Vagina (tissue), 2 donors: ENCODE measurements around the gene SUGCT. TPM values are rescaled to one million over a fixed set of nuclear protein-coding genes. Genes with fewer than 3 reads are reported as not detected.
"Not testable (repeated sequence)": the region's sequence is repeated elsewhere in the genome, so short reads cannot be mapped to it uniquely, and the experiment has no call there.

ENCODE experiments used
- DNase-seq, 2 donors: peaks; one replicate each; pipeline ENCODE4 v3.0.0-alpha.2; 2017; ENCODE audit errors: extremely low spot score in 2 of 2
- H3K27ac ChIP-seq: fragments of 200-600 bp; sonication (generic); one replicate; pipeline ENCODE4 v1.5.1; 2019
- H3K27me3 ChIP-seq: fragments of 200-600 bp; sonication (generic); one replicate; pipeline ENCODE4 v1.5.1; 2019
- H3K36me3 ChIP-seq, 2 donors: fragments of 200-600 bp; sonication (generic); one replicate each; pipeline ENCODE4 v1.5.1; 2017 to 2019
- H3K4me1 ChIP-seq: fragments of 200-600 bp; sonication (generic); one replicate; pipeline ENCODE4 v1.5.1; 2019
- H3K4me3 ChIP-seq, 2 donors: fragments of 200-600 bp; sonication (generic); 1 replicate in 1 of 2; 2 replicates in 1 of 2; pipeline ENCODE4 v1.5.1; 2016 to 2019
- H3K9me3 ChIP-seq: fragments of 200-600 bp; sonication (generic); one replicate; pipeline ENCODE4 v1.5.1; 2019
- POLR2A ChIP-seq, 2 donors: fragments of 450-650 bp; IDR thresholded peaks; one replicate each; pipeline ENCODE4 v1.6.1; 2017; ENCODE audit warnings: antibody characterized with exemption in 2 of 2, mild to moderate bottlenecking in 2 of 2, moderate library complexity in 2 of 2
- POLR2AphosphoS5 ChIP-seq, 2 donors: sonication (generic); formaldehyde crosslinking; IDR thresholded peaks; one replicate each; pipeline ENCODE4 v1.9.0; 2017; ENCODE audit warnings: antibody characterized with exemption in 2 of 2, mild to moderate bottlenecking in 2 of 2, low read depth in 1 of 2; ENCODE audit not compliant: insufficient read depth in 1 of 2
- intact Hi-C: fragments of 100-400 bp; cut with DNase I; formaldehyde crosslinking; loops from one replicate; pipeline ENCODE4 v1.15.1; 2023
- total RNA-seq: library from RNA; depleted of rRNA; stranded (reverse); fragments of >200 nt; gene quantifications from one replicate; pipeline ENCODE4 v1.2.3, GENCODE V29; 2016
- TF ChIP-seq, protein P1 (sequence below), 3 experiments: fragments of 450-650 bp in 2 of 3; fragments of 200-600 bp in 1 of 3; sonication (generic) in 1 of 3; IDR thresholded peaks; one replicate each; pipeline ENCODE4 v1.5.1; 2017 to 2019; ENCODE audit warnings: antibody characterized with exemption in 3 of 3, mild to moderate bottlenecking in 2 of 3, moderate library complexity in 2 of 3

SUGCT gene
- total RNA-seq, 1 donor from 2014 or later, result 2.2 TPM

DNA sequence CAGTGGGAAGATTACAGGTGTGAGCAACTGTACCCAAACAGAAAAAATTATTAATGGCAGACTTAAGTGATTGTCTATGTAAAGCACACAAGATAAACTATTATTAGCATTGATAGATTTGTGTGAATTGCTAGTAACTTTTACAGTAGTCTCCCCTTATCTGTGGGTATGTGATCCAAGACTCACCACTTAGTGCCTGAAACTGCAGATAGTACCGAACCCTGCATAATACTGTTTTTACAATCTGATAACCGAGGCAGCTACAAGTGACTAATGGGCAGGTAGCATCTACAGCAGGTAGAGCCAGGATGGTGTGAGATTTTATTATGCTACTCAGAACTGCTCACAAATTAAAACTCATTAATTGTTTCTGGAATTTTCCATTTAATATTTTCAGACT, 31.9 kb upstream of the SUGCT start:
- H3K27ac ChIP-seq, result no peak overlapping the region
- DNase-seq, result no peak
- H3K4me1 ChIP-seq, result peaks cover 22% of the 10 kb centered on the region
- no peaks in the 10 kb centered on the region for H3K27me3 ChIP-seq
- H3K9me3 ChIP-seq, result no peaks in the 10 kb centered on the region
- no peaks in the 10 kb centered on the region for H3K36me3 ChIP-seq
- no peak overlapping the region for H3K4me3 ChIP-seq
- intact Hi-C loops, result no loop called here
- TF ChIP-seq, protein P1, sequence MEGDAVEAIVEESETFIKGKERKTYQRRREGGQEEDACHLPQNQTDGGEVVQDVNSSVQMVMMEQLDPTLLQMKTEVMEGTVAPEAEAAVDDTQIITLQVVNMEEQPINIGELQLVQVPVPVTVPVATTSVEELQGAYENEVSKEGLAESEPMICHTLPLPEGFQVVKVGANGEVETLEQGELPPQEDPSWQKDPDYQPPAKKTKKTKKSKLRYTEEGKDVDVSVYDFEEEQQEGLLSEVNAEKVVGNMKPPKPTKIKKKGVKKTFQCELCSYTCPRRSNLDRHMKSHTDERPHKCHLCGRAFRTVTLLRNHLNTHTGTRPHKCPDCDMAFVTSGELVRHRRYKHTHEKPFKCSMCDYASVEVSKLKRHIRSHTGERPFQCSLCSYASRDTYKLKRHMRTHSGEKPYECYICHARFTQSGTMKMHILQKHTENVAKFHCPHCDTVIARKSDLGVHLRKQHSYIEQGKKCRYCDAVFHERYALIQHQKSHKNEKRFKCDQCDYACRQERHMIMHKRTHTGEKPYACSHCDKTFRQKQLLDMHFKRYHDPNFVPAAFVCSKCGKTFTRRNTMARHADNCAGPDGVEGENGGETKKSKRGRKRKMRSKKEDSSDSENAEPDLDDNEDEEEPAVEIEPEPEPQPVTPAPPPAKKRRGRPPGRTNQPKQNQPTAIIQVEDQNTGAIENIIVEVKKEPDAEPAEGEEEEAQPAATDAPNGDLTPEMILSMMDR (IDR thresholded peaks at IDR 0.05), result no peak
- TF ChIP-seq POLR2AphosphoS5 (IDR thresholded peaks at IDR 0.05; ENCODE audit: insufficient read depth in 1 of 2, low read depth in 1 of 2) (no peak), POLR2A (IDR thresholded peaks at IDR 0.05) (no peak)

DNA sequence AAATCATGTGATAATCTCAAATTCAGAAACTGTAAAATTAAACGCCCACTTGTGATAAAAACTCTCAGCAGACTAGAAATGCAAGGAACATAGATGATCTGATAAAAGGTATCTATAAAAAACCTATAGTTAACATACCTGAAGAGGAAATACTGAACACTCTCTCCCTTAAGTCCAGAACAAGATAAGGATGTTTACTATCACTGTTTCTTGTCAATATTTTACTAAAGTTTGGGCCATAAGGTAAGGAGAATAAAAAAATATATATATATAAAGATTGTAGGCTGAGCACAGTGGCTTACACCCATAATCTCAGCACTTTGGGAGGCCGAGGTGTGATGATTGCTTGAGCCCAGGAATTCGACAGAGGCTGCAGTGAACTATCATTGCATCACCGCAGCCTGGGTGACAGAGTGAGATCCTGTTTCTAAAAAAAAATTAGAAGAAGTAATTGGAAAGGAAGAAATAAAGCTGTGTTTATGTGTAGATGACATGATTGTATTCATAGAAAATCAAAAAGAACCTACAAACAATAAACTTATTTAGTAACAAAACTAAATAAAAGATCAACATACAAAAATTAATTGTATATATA, 28.8 kb upstream of the SUGCT start:
- intact Hi-C loops, result no loop called here
- Histone ChIP-seq H3K9me3 (no peaks in the 10 kb centered on the region), H3K4me1 (no peaks in the 10 kb centered on the region), H3K4me3 (no peak overlapping the region), H3K27ac (no peak overlapping the region), H3K36me3 (no peaks in the 10 kb centered on the region), H3K27me3 (no peaks in the 10 kb centered on the region)
- TF ChIP-seq POLR2AphosphoS5 (IDR thresholded peaks at IDR 0.05; ENCODE audit: insufficient read depth in 1 of 2, low read depth in 1 of 2) (no peak), POLR2A (IDR thresholded peaks at IDR 0.05) (no peak)
- TF ChIP-seq, protein P1 (IDR thresholded peaks at IDR 0.05), result no peak
- DNase-seq, result no peak

DNA sequence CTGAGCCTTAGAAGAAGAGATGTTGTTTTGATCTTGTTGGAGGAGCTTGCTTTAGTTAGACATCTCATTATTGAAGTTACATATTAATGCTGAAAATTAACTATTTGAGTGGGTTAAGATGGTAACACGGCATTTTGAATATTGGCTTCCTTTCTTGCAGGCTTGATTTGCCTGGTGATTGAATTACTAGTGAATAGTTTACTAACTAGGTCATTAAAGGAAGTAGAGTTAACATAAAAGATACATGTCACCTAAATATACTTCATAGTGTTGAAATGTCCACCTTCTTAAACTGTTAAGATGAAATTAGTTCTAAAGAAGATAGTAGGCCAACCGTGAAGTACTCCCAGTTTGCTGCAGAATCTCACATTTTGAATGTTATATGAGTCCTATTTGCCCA, 18.9 kb upstream of the SUGCT start:
- Histone ChIP-seq H3K27ac (no peak overlapping the region), H3K4me1 (no peaks in the 10 kb centered on the region), H3K27me3 (no peaks in the 10 kb centered on the region), H3K36me3 (no peaks in the 10 kb centered on the region), H3K4me3 (no peak overlapping the region), H3K9me3 (no peaks in the 10 kb centered on the region)
- intact Hi-C loops, result no loop called here
- no peak for DNase-seq
- TF ChIP-seq, protein P1 (IDR thresholded peaks at IDR 0.05), result no peak
- no peak for TF ChIP-seq POLR2AphosphoS5 (IDR thresholded peaks at IDR 0.05; ENCODE audit: insufficient read depth in 1 of 2, low read depth in 1 of 2)
- no peak for TF ChIP-seq POLR2A (IDR thresholded peaks at IDR 0.05)

DNA sequence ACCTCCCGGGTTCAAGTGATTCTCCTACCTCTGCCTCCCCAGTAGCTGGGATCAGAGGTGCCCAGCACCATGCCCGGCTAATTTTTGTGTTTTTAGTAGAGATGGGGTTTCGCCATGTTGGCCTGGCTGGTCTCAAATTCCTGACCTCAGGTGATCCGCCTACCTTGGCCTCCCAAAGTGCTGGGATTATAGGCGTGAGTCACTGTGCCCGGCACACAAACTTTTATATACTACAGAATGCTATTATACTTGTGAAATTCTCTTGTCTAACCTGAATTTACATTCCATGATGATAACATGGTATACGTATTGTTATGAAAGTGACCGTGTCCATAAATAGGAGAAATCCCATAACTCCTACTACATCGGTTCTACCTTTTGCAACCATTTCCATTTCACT, 17.6 kb upstream of the SUGCT start:
- H3K9me3 ChIP-seq, DNase-seq, H3K4me3 ChIP-seq, H3K27ac ChIP-seq, H3K36me3 ChIP-seq, intact Hi-C loops, H3K4me1 ChIP-seq, H3K27me3 ChIP-seq: not testable (repeated sequence)

DNA sequence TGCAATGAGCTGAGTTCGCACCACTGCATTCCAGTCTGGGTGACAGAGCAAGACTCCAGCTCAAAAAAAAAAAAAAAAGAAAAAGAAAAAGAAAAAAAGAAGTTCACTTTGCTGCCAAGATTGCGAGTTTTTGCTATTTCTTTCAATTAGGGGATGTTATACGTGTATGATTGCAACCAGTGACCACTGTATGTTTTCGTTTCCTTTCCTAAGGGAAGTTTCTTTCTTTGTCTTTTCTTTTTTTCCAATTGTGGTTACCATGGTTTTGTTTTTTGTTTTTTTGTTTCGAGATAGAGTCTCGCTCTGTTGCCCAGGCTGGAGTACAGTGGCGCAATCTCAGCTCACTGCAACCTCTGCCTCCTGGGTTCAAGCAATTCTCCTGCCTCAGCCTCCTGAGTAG, 16.6 kb upstream of the SUGCT start:
- H3K4me3 ChIP-seq, H3K36me3 ChIP-seq, H3K27me3 ChIP-seq, DNase-seq, H3K4me1 ChIP-seq, intact Hi-C loops, H3K9me3 ChIP-seq, H3K27ac ChIP-seq: not testable (repeated sequence)

DNA sequence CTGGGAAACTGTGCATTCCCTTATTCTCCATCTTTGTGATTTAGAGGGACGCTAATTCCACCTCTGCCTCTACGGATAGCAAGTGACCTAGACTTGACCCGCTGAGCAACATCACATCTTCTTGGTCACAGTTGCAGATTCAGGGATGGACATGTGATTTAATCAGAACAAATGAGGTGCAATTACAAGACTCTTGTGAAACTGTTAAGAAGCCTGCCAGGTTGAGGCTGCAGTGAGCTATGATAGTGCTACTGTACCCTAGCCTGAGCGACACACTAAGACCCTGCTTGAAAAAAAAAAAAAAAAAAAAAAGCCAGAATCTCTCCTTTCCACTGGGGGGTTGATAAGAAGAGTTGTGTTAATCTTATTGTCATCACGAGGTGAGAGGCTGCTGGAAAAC, 14.8 kb upstream of the SUGCT start:
- H3K27me3 ChIP-seq, result no peaks in the 10 kb centered on the region
- no peaks in the 10 kb centered on the region for H3K9me3 ChIP-seq
- no peak overlapping the region for H3K27ac ChIP-seq
- no peak overlapping the region for H3K4me3 ChIP-seq
- no peaks in the 10 kb centered on the region for H3K36me3 ChIP-seq
- H3K4me1 ChIP-seq, result no peaks in the 10 kb centered on the region
- TF ChIP-seq POLR2A (IDR thresholded peaks at IDR 0.05) (no peak), POLR2AphosphoS5 (IDR thresholded peaks at IDR 0.05; ENCODE audit: insufficient read depth in 1 of 2, low read depth in 1 of 2) (no peak)
- TF ChIP-seq, protein P1 (IDR thresholded peaks at IDR 0.05), result no peak
- intact Hi-C loops, result no loop called here
- no peak for DNase-seq

DNA sequence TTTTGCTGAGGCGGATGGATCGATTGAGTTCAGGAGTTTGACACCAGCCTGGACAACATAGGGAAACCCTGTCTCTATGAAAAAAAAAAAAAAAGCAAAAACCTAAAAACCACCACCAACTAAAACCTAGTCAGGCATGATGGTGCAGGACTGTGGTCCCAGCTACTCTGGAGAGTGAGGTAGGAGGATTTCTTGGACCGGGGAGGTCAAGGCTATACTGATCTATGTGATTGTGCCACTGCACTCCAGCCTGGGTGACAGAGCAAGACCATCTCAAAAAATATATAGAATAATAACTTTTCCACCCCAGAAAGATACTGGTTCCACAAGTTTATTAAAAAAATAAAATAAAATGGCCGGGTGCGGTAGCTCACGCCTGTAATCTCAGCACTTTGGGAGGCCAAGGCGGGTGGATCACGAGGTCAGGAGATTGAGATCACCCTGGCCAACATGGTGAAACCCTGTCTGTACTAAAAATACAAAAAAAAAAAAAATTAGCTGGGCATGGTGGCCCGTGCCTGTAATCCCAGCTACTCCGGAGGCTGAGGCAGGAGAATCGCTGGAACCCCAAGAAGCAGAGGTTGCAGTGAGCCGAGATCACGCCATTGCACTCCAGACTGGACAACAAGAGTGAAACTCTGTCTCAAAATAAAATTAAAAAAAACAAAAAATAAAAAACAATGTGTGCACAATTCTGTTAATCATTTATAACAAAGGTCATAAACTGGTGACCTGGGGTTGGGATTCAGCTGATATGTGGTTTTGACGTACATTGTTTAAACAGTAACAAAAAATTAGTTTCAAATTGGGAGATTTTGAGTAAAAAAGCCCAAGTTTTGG, 12.5 kb upstream of the SUGCT start:
- H3K9me3 ChIP-seq, H3K27ac ChIP-seq, H3K36me3 ChIP-seq, H3K4me3 ChIP-seq, DNase-seq, H3K27me3 ChIP-seq, H3K4me1 ChIP-seq, intact Hi-C loops: not testable (repeated sequence)
